ENCODE data around the gene PELI3.
"Not testable (repeated sequence)": the region's sequence is repeated elsewhere in the genome, so short reads cannot be mapped to it uniquely, and the experiment has no call there.

PELI3 gene

DNA sequence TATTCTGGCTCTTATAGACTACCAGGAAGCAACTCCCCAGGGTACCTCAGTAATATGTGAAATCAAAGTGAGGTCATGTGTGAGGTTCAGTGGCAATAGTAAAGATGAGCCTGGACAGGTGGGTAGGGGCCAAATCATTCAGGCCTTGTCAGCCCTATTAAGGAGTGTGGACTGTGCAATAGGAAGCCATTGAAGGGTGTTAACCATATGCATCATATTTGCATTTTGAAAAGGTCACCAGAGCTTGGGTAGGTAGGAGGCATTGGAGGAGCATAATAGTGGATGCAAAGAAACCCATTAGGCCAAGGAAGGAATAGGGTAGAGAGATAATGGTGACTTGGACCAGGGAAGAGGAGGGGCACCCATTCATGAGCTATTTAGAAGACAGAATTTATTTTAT is 19.7 kb upstream of the PELI3 start:
- no peak for DNase-seq (ENCODE audit: low read depth)

DNA sequence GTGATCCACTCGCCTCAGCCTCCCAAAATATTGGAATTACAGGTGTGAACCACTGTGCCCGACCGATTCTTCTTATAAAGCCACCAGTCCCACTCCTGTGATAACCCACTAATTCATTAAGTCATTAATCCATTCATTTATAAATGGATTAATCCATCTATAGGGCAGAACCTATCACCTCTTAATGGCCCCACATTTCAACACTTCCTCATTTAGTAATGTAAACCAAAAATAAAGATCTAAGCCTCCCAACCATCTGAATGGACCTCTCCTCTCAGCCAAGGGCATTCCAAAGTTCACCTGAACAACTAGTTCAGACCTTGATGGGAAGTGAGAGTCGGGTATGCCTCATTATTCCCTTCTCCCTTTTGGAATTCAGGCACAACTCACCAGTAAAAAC is 18.2 kb upstream of the PELI3 start:
- DNase-seq (ENCODE audit: low read depth) = no peak

DNA sequence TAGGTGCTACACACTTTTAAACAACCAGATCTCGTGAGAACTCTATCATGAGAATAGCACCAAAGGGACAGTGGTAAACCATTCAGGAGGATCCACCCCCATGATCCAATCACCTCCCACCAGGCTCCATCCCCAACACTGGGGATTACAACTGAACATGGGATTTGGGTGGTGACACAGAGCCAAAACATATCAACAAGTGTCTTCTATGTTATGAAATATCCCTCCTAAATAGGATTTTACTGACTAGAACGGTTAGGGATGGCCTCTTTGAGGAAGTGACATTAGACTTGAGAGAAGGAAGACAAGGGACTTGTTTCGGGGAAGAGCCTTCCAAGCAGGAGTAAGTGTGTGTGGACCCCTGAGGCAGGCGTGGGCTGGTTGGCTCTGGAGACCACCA is 16.1 kb upstream of the PELI3 start:
- DNase-seq (ENCODE audit: low read depth) = no peak

DNA sequence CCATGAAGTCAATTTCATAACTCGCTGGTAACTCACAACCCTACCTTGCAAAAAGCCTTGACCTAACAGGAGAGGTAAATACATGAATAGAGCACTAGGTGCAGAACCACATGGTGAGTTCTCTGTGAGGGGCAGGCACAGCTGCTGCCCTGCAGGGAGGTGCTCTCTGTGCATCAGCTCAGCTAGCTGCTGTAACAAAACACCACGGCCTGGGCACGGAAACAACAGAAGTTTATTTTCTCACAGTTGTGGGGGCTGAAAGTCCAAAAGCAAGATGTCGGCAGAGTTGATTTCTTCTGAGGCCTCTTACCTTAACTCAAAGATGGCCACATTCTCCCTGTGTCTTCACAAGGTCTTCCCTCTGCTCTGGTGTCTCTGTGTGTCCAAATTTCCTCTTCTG is 15.0 kb upstream of the PELI3 start:
- no peak for DNase-seq (ENCODE audit: low read depth)

DNA sequence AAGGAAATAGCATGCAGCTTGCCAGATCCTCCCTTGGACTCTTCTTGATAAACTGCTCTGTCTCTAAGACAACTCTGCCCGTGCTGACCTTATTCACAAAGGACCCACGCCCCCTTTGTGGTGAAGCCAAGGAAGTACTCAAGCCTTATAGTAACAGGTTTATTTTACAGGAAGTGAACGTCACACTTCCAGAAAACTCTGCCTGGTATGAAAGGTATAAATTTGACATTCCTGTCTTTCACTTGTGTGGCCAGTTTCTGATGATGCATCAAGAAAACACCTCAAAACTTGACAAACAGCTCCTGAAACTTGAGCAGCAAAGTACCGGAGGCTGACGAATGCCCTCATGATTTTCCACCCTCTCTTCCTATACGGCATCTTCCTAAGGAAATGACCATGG is 12.5 kb upstream of the PELI3 start:
- no peak for DNase-seq (ENCODE audit: low read depth)

DNA sequence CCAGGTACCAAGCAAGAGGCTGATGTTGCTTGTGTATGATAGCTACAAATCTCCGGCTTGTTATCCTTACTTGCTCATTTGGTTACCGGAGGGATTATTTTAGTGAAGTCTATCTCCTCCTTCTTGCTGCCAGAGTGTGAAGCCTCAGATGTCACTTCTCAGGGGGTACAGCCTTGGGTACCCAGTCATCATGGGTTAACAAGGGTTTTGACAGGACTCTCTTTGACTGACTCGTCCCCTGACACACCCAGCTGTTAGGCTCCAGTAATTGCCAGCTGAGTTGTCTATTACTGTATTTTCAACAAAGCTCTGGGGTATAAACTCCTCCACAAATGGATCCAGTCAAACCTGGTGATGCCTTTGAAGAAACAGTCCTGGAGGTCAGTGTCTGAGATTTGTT is 11.9 kb upstream of the PELI3 start:
- DNase-seq (ENCODE audit: low read depth) = no peak

DNA sequence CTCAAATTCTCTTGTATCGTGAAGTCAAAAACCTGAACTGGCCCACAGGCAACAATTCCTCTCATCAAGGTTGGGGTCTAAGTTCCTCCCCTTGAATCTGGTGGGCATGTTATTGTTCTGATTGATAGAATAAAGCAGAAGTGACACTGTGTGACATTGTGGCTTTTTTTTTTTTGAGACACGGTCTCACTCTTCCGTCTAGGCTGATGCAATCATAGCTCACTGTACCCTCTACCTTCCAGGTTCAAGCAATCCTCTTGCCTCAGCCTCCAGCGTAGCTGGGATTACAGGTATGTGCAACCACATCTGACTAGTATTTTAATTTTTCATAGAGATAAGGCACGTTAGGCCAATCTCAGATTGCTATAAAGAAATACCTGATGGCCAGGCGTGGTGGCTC is 8.9 kb upstream of the PELI3 start:
- DNase-seq (ENCODE audit: low read depth) = no peak

DNA sequence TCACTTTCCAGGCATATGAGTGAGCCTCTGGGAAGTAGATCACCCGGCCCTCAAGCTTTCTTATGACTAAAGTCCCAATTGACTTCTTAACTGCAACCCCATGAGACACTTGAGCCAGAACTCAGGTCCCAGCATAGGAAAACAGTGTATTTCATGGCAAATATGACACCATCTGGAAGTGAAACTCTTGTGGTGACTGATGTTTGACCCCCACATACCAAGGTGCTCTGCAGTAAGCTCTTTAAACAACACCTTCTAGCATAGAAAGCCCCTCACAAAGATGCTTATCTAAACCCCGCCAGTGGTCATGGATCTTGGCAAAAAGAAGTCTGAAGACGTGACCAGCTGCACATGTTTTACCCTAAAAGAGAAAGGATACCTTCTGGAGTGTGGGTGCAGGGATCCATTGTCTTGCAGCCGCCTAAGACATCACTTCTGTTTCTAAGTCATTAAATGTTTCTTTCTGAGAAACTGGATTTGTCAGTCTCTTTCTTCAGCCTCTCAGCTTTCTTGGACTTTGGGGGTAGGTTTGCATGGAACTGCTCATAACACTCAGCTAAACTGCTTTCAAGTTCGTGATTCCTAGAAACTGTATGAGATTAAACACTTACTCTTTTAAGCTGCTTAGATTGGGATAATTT is 7.4 kb upstream of the PELI3 start:
- no peak for DNase-seq (ENCODE audit: low read depth)

DNA sequence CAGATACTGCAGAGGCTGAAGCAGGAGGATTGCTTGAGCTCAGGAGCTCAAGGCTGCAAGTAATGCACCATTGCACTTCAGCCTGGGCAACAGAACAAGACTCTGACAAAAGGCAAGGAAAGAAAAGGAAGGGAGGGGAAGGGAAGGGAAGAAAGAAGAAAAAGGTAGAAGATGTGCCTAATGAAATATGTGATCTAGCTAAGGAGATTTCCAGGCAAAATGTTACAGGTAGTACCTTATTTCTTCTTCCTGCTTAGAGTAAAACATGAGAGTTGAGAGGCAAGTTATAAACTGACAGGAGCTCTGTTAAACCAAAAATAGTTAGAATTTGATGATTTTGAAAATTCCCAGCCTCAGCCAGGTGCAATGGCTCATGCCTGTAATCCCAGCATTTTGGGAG is 4.7 kb upstream of the PELI3 start:
- no peak for DNase-seq (ENCODE audit: low read depth)

DNA sequence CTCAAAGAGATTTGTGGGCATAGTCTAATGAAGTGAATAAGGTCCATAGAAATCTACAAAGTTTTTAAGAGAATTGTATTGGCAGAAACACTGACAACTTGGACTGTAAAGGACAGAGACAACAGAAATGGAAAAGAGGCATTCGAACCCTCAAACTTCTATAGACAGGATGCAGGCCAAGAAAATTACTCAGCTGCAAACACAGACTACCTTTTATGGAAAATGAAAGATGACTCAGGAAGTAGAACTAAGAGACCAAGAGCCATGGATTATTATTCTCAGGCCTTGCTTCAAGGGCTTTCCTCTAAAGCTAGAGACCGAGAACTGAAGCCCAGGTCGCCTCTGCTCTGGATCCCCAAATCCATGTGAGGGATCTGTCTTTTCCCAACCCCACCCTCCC is 3.8 kb upstream of the PELI3 start:
- DNase-seq (ENCODE audit: low read depth) = no peak

DNA sequence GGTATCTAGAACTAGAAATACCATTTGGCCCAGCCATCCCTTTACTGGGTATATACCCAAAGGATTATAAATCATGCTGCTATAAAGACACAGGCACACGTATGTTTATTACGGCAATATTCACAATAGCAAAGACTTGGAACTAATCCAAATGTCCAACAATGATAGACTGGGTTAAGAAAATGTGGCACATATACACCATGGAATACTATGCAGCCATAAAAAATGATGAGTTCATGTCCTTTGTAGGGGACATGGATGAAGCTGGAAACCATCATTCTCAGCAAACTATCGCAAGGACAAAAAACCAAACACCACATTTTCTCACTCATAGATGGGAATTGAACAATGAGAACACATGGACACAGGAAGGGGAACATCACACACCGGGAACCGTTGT is 2.6 kb upstream of the PELI3 start:
- not testable (repeated sequence) for DNase-seq (ENCODE audit: low read depth)

DNA sequence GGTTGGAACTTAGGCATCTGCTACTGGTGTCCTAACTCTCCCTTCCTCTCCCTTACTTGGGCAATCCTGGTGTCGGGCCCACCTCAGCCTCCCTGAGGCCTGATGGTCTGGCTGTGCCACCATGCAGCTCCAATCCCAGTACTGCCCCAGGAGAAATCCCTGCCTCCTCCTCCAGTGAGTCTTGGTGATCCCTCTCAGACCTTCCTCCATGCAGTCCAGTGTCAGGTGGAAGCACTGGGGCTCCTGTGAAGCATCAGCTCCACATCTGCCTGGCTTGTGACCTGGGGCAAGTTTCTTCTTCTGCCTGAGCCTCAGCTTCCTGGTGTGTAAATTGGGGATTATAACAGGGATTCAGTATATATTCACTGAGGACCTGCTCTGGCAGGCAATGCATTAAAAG is 1.8 kb upstream of the PELI3 start:
- no peak for DNase-seq (ENCODE audit: low read depth)

DNA sequence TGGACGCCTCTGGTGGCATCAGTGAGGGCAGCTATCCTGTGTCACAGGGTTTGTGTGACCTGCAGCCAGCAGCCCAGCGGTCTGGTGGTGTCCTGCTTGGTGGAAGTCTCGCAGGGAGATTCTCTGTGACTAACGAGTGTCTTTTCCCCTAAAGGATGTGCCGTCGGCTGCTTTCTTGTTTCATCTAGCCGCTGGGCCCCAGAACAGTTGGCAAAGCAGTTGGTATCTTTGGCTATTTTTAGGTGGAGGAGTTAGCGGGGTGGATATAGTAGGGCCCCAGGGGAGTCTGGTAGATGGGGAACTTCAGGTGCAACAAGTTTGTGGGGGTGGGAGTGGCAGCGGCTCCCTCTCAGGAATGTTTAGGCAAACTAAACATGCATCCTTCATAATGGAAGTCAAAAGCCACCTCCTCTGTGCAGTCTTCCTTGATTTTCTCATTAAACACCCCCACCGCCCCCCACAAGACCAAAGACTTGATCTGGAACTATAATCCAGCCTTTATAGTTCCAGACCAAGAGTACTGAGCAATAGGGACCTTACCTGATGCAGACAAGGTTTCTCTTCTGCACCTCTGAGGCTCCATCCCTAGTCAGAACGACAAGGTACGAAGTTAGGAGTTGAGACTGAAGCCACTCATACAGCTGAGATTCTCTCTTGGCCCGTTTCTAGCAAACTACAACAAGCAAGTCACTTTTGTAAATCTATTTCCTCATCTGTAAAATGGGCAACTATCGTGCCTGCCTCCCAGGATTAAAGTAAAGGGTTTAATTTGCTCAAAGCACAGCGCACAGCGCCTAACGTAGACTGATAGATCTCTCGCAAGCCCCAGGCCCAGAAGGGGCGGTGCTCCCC is 1.1 kb upstream of the PELI3 start:
- DNase-seq (ENCODE audit: low read depth) = no peak

DNA sequence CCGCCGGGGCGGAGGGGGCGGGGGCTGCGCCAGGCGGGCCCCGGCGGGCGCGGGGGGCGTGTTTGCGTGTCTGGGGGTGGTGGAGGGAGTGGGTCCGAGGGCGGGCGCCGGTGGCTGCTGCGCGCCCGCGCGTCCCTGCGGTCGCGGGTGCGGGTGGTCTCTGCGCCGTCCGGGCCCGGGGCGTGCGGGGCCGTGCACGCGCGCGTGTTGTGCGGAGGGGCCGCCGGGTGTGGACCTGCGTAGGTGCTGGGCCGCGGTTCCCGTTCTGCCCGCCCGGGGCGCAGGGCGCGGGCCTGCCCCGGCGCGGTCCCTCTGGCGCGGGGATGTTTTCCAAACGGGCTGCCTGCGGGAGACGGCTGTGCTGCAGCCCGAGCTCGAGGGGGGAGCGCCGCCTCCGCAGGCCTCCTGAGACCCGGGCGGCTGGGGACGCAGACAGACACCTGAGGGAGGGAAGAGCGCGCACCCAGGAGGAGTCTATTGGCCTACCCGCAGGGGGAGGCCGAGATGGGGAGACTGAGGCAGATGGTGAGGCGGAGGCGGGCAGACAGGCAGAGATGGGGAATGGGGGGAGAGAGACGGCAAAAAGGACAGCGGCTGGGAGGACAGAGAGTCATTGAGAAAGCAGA is 442 bp downstream of the PELI3 start:
- DNase-seq (ENCODE audit: low read depth) = no peak

DNA sequence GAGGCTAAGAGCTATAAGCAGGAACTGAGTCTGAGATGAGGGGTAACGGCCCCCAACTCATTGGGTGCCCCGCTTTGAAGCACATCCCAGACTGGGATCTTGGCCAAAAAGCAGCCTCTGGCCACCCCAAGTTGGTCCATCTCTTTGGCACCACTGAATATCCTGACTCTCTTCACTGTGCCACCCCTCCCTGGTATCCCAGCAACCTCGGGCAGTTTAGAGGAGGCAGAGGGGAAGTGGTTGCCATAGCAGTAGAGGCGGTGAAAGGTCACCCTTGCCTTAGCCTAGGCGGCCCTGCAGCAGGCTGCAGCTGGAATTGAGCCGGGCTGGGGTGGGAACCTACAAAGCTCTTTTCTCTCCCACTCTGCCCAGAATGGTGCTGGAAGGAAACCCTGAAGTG is 1.1 kb downstream of the PELI3 start:
- DNase-seq (ENCODE audit: low read depth) = peak; percentile 14

DNA sequence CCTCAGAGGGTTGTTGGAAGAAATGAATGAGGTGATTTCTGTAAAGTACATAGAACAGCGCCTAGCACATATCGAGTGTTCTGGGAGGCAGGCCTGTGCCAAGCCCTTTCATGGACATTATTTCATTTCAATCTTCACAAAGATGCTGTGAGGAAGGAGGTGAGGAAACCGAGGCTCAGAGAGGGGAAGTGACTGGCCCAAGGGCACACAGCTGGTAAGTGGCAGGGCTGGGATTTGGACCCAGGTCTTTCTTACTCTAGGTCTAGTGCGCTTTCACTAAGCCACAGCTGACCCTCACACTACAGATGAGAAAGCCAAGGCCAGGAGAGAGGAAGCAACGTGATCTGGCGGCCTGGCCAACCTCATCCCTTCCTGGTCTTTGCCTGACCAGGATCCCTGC is 2.0 kb downstream of the PELI3 start:
- no peak for DNase-seq (ENCODE audit: low read depth)

DNA sequence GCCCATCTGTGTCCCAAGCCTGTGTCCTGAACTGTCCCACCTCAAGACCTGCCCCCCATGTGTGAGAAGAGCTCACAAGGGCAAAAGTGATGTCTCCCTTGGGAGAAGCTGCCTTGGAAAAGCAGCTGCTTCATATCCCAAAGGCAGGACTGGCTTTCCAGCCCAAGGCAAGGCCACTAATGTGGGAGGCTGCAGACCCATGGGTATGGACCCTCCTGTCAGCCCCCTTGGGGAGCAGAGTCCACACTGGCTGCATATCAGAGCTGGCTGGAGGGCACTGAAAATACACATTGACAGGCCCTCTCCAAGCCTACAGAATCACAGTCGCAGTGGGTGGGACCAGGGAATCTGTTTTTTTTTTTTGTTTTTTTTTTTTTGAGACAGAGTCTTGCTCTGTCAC is 2.7 kb downstream of the PELI3 start:
- DNase-seq (ENCODE audit: low read depth) = no peak

DNA sequence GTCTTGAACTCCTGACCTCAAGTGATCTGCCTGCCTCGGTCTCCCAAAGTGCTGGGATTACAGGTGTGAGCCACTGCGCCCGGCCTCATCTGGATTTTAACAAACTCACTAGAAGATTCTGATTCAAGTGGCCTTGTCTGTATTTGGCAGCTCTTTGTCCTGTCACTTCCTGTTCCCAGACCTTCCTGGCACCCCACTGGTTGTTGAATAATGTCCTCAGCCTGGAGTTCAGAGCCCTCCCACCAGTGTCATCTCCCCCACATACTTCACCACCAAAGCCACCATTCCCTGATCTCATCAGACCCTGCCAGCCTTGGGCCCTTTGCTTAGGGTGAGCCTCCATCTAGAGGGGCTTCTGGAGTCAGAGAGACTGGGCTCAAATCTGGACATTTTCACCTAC is 3.3 kb downstream of the PELI3 start:
- no peak for DNase-seq (ENCODE audit: low read depth)

DNA sequence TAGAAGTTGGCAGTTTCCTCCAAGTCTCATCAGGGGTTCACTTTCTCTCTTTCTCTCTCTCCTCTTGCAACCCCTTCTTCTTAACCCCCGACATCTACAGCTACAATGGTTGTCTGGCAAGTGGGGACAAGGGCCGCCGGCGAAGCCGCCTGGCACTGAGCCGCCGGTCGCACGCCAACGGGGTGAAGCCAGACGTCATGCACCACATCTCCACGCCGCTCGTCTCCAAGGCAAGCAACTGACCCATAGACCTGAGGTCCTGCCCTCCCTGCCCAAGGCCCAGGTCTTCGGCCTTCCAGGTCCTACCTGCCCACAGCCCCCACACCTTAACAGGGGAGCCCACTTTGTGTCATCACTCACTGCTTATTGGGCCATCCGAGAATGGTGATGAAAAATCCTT is 4.4 kb downstream of the PELI3 start:
- no peak for DNase-seq (ENCODE audit: low read depth)

DNA sequence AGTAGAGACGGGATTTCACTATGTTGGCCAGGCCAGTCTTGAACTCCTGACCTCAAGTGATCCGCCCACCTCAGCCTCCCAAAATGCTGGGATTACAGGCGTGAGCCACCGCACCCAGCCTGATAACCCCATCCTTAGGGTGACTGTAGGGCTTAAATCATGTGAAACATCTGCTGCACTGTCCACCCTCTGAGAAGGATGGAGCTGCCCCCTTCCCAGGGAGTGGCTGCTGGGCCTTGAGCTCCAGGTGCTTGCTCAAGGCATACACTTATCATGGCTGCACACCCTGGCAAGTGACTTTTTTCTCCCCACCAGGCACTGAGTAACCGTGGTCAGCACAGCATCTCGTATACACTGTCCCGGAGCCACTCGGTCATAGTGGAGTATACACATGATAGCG is 5.3 kb downstream of the PELI3 start:
- no peak for DNase-seq (ENCODE audit: low read depth)

DNA sequence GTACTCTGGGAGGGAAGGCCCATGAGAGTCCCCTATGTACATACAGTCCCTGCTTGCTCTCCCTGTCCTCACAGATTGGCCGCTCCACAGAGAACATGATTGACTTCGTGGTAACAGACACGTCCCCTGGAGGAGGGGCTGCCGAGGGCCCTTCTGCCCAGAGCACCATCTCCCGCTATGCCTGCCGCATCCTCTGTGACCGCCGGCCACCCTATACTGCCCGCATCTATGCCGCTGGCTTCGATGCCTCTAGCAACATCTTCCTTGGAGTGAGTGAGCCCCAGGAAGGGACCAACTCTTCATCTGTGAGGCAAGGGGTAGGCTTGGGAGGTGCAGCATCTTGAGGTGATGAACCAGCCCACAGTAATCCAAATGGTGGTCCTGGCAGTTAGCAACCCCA is 6.5 kb downstream of the PELI3 start:
- no peak for DNase-seq (ENCODE audit: low read depth)

DNA sequence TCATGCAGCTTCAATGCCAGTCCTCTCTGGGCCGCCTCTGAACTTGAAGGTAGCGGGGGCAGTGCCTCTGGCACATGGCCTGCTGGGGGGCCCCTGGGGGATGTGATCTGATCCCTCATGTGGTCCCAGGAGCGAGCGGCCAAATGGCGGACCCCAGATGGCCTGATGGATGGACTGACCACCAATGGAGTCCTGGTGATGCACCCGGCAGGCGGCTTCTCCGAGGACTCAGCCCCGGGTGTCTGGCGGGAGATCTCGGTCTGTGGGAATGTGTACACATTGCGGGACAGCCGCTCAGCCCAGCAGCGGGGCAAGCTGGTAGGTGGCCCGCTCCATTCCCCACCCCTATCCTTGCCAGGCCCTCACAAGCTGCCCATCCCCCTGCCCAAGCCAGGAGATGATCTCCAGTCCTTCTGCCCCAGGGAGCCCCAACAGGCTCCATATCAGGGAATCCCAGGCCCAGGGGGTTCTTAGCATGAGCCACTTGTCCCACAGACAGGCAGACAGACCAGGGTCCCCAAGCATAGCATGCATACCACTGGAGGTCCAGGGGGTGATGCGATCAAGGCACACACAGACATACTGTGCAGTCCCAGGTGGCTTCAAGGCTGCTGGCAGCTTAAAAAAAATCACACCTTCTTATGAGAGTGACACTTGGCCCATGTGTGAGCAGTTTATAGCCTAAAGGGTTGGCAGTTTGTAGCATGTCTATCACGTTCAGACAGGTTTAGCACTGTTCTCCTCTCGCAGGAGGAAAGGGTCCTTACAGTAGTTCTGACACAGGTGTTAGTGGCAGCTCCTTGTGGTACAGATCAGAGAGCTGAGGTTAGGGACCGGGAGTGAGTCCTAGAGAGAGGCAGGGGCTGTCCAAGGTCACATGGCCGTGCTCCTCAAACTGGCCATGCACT is 7.2 kb downstream of the PELI3 start:
- no peak for DNase-seq (ENCODE audit: low read depth)

Data from fibroblast of the conjunctiva (primary cell).